ENCODE measurements around the gene CD59.

- TF ChIP-seq CTCF (conservative IDR thresholded peaks at IDR 0.05; ENCODE audit: low read depth, low read length) (no peak), EZH2 (IDR thresholded peaks at IDR 0.05; ENCODE audit: low read length, unreplicated experiment) (no peak), EZH2phosphoT487 (IDR thresholded peaks at IDR 0.05; ENCODE audit: borderline replicate concordance, low read length) (no peak)
Observed at GRCh38 chr11:33708985-33709384, 27.2 kb downstream of the CD59 start.

All from PC-3 (cell line).